H1 (cell line): ENCODE data around the gene TAC4. TPM values are rescaled to one million over a fixed set of nuclear protein-coding genes. Genes with fewer than 3 reads are reported as not detected.

Experiments used
- BRCA1 ChIP-seq: IDR thresholded peaks from 2 replicates; pipeline ENCODE4 v1.6.1; 2012; ENCODE audit warnings: low read depth, low read length, improper control_type of control experiment
- CHD7 ChIP-seq: fragments of 300-600 bp; sonication (generic); IDR thresholded peaks from 2 replicates; pipeline ENCODE4 v1.7.1; 2012; ENCODE audit warnings: low read length, moderate library complexity, mild to moderate bottlenecking, inconsistent platforms; ENCODE audit not compliant: insufficient replicate concordance
- GTF2F1 ChIP-seq: IDR thresholded peaks from 2 replicates; pipeline ENCODE4 v1.6.1; 2012; ENCODE audit warnings: low read depth, low read length, improper control_type of control experiment, borderline replicate concordance
- KDM5A ChIP-seq: fragments of 200-600 bp; IDR thresholded peaks from 2 replicates; pipeline ENCODE4 v1.7.1; 2012; ENCODE audit warnings: mild to moderate bottlenecking, low read length, inconsistent platforms, mixed read lengths
- NANOG ChIP-seq: IDR thresholded peaks from 2 replicates; pipeline ENCODE4 v1.6.1; 2011; ENCODE audit warnings: low read length, low read depth, mild to moderate bottlenecking, inconsistent platforms; ENCODE audit not compliant: insufficient read depth, poor library complexity, severe bottlenecking
- RFX5 ChIP-seq: IDR thresholded peaks from 2 replicates; pipeline ENCODE4 v1.6.1; 2011; ENCODE audit warnings: low read depth, low read length, improper control_type of control experiment, borderline replicate concordance
- RXRA ChIP-seq: IDR thresholded peaks from 2 replicates; pipeline ENCODE4 v1.6.1; 2011; ENCODE audit warnings: low read depth, mild to moderate bottlenecking, low read length, moderate library complexity; ENCODE audit not compliant: insufficient read depth
- SAP30 ChIP-seq: fragments of 300-600 bp; sonication (generic); IDR thresholded peaks from 2 replicates; pipeline ENCODE4 v1.7.1; 2012; ENCODE audit warnings: low read length, moderate library complexity, mild to moderate bottlenecking, inconsistent platforms; ENCODE audit not compliant: insufficient read depth, insufficient replicate concordance
- SIRT6 ChIP-seq: IDR thresholded peaks from one replicate; pipeline ENCODE4 v1.7.1; 2012; ENCODE audit warnings: low read length, inconsistent platforms
- TAF1 ChIP-seq: IDR thresholded peaks from 2 replicates; pipeline ENCODE4 v1.6.1; 2011; ENCODE audit warnings: mild to moderate bottlenecking, low read depth, low read length
- ZNF274 ChIP-seq: IDR thresholded peaks from 2 replicates; pipeline ENCODE4 v1.7.0; 2012; ENCODE audit warnings: low read length, borderline replicate concordance; ENCODE audit errors: extremely low read depth
- polyA plus RNA-seq, 7 experiments: library from polyadenylated mRNA; depleted of rRNA in 3 of 7; stranded (reverse) in 5 of 7; unstranded in 2 of 7; fragments of >200 nt in 5 of 7; fragments of 200-250 nt in 2 of 7; gene quantifications; 1 replicate in 5 of 7; 2 replicates in 1 of 7; 4 replicates in 1 of 7; pipeline versions ENCODE4 v1.2.1 to v1.2.3, GENCODE V29; 2011 to 2013; ENCODE audit warnings: missing spikeins in 2 of 7, mixed read lengths in 2 of 7
- total RNA-seq: library from RNA; stranded (reverse); fragmentation: NEBNext Ultra II Directional; extraction: Animal tissue kit (Norgen Biotek cat#: 25700); gene quantifications from 2 replicates; pipeline ENCODE4 v1.2.1, GENCODE V29; 2021

Gene TAC4
- total and polyA plus RNA-seq, 2 of the 8 experiments (the other 6 are each of a cell fraction or from before 2014, with no cell fraction given): 0.15 TPM; not detected in 1

- TF ChIP-seq CHD7 (no peak), SIRT6 (no peak), NANOG (no peak), ZNF274 (no peak), RXRA (no peak), TAF1 (no peak), RFX5 (no peak), BRCA1 (no peak), SAP30 (no peak), GTF2F1 (no peak), KDM5A (no peak)
These were observed 44.0 kb upstream of the TAC4 start (continued) for GRCh38 chr17:49891694-49892389.
